AG10803 (cell line): ENCODE measurements around the gene PRKN.

Experiments used
- DNase-seq: peaks from one replicate; pipeline ENCODE4 v3.0.0; 2010; ENCODE audit warnings: low read depth
- H3K4me3 ChIP-seq: 2 replicates; pipeline ENCODE4 v1.5.1; 2011; ENCODE audit warnings: mild to moderate bottlenecking, low read length, control low read depth
- CTCF ChIP-seq: conservative IDR thresholded peaks from 2 replicates; pipeline ENCODE4 v1.5.1; 2011; ENCODE audit warnings: mild to moderate bottlenecking, low read length, control low read depth, inconsistent platforms

PRKN gene

DNA sequence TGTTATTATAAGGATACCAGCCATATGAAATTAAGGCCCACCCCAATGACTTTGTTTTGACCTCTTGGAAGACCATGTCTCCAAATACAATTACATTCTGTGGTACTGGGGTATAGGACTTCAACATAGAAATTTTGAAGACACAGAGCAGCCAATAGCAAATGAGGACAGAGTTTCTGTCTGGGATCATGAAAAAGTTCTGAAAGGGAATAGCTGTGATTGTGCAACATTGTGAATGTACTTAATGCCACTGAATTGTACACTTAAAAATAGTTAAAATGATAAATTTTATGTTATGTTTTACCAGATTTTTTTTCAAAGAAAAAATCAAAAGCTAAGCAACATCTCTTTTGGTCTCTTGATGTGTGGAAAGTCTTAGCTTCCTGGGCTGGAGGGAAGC lies 1426.7 kb downstream of the PRKN start:
- TF ChIP-seq CTCF, result no peak
- no peak overlapping the region for H3K4me3 ChIP-seq
- no peak for DNase-seq

DNA sequence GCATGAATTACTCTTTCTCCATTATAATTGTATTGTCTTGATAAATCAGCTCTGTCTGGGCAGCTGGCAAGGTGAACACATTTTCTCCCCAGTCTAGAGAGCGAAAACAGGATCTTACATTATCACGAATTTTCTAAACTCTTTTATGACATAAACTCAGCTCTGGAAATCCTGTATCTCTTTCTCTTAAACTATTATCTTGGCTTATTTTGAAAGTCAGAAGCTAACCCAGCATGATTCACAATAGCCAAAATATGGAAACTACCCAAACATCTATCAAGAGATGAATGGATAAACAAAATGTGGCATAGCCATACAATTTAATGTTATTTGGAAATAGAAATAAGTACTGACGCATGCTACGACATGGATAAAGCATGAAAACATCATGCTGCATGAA lies 1427.8 kb downstream of the PRKN start:
- no peak for DNase-seq
- H3K4me3 ChIP-seq, result no peak overlapping the region
- TF ChIP-seq CTCF, result no peak
